ENCODE results near the gene RARS2.
"Not testable (repeated sequence)": the region's sequence is repeated elsewhere in the genome, so short reads cannot be mapped to it uniquely, and the experiment has no call there.

RARS2 gene

GRCh38 chr6:87504441-87504840, 85.3 kb downstream of the RARS2 start:
- in situ Hi-C loops (cut with MboI; ENCODE audit: low sequenced_read_pairs): no loop called here

GRCh38 chr6:87501809-87502572, 87.8 kb downstream of the RARS2 start:
- in situ Hi-C loops (cut with MboI; ENCODE audit: low sequenced_read_pairs): no loop called here

GRCh38 chr6:87498048-87498447, 91.7 kb downstream of the RARS2 start:
- in situ Hi-C loops (cut with MboI; ENCODE audit: low sequenced_read_pairs): no loop called here

- in situ Hi-C loops (cut with MboI; ENCODE audit: low sequenced_read_pairs): no loop called here
Measured at GRCh38 chr6:87494761-87495422, 94.9 kb downstream of the RARS2 start.

- in situ Hi-C loops (cut with MboI; ENCODE audit: low sequenced_read_pairs): not testable (repeated sequence)
Measured at GRCh38 chr6:87489326-87489725, 100.5 kb downstream of the RARS2 start.

- in situ Hi-C loops (cut with MboI; ENCODE audit: low sequenced_read_pairs): no loop called here
Measured at GRCh38 chr6:87487555-87487954, 102.2 kb downstream of the RARS2 start.

- in situ Hi-C loops (cut with MboI; ENCODE audit: low sequenced_read_pairs): no loop called here
Measured at GRCh38 chr6:87484491-87484890, 105.3 kb downstream of the RARS2 start.

GRCh38 chr6:87483929-87484328, 105.9 kb downstream of the RARS2 start:
- in situ Hi-C loops (cut with MboI; ENCODE audit: low sequenced_read_pairs): no loop called here

GRCh38 chr6:87482366-87482765, 107.4 kb downstream of the RARS2 start:
- in situ Hi-C loops (cut with MboI; ENCODE audit: low sequenced_read_pairs): no loop called here

- in situ Hi-C loops (cut with MboI; ENCODE audit: low sequenced_read_pairs): no loop called here
Measured at GRCh38 chr6:87481931-87482330, 107.9 kb downstream of the RARS2 start.

GRCh38 chr6:87473419-87473903, 116.3 kb downstream of the RARS2 start:
- in situ Hi-C loops (cut with MboI; ENCODE audit: low sequenced_read_pairs): no loop called here

- in situ Hi-C loops (cut with MboI; ENCODE audit: low sequenced_read_pairs): no loop called here
Measured at GRCh38 chr6:87472525-87473418, 117.0 kb downstream of the RARS2 start, which contains the start of gene SLC35A1. SLC35A1 (plus strand) TSS chr6:87472974; CDS start chr6:87473004, 30 bp downstream.

- in situ Hi-C loops (cut with MboI; ENCODE audit: low sequenced_read_pairs): no loop called here
Measured at GRCh38 chr6:87465051-87465450, 124.7 kb downstream of the RARS2 start.
